ENCODE results near the gene CSNK2B. TPM values are rescaled to one million over a fixed set of nuclear protein-coding genes. Genes with fewer than 3 reads are reported as not detected.
A peak's percentile ranks its signal among the peaks of the same experiment; 100 is the strongest.

Gene CSNK2B
- total and polyA plus RNA-seq, 9 of the 15 experiments (the other 6 are each of a cell fraction or from before 2014, with no cell fraction given) = 120 to 1,126 (median 529) TPM

GRCh38 chr6:31632279-31632946, 33.5 kb upstream of the CSNK2B start (continued):
- TF ChIP-seq E2F8 (IDR thresholded peaks at IDR 0.05; ENCODE audit: low read depth, partially characterized antibody) (peak; percentile 32), MEF2D (tag; conservative IDR thresholded peaks at IDR 0.05; ENCODE audit: low read depth) (no peak), HEY1 (CRISPR knock-in tag; IDR thresholded peaks at IDR 0.05; ENCODE audit: borderline replicate concordance) (no peak), CHCHD3 (CRISPR knock-in tag; IDR thresholded peaks at IDR 0.05) (no peak), SUPT5H (IDR thresholded peaks at IDR 0.05) (peak; percentile 72), POLR2A (conservative IDR thresholded peaks at IDR 0.05) (peak; percentile 70)
- TF ChIP-seq, protein P1, sequence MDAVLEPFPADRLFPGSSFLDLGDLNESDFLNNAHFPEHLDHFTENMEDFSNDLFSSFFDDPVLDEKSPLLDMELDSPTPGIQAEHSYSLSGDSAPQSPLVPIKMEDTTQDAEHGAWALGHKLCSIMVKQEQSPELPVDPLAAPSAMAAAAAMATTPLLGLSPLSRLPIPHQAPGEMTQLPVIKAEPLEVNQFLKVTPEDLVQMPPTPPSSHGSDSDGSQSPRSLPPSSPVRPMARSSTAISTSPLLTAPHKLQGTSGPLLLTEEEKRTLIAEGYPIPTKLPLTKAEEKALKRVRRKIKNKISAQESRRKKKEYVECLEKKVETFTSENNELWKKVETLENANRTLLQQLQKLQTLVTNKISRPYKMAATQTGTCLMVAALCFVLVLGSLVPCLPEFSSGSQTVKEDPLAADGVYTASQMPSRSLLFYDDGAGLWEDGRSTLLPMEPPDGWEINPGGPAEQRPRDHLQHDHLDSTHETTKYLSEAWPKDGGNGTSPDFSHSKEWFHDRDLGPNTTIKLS (IDR thresholded peaks at IDR 0.05; ENCODE audit: borderline replicate concordance, low read depth) = no peak
